CD1c-positive myeloid dendritic cell (primary cell): ENCODE results near the gene ATP6V1A.
"Not testable (repeated sequence)": the region's sequence is repeated elsewhere in the genome, so short reads cannot be mapped to it uniquely, and the experiment has no call there.

Source experiments
- DNase-seq: peaks from one replicate; pipeline ENCODE4 v3.0.0-alpha.2; 2016; ENCODE audit errors: extremely low spot score

ATP6V1A gene

DNA sequence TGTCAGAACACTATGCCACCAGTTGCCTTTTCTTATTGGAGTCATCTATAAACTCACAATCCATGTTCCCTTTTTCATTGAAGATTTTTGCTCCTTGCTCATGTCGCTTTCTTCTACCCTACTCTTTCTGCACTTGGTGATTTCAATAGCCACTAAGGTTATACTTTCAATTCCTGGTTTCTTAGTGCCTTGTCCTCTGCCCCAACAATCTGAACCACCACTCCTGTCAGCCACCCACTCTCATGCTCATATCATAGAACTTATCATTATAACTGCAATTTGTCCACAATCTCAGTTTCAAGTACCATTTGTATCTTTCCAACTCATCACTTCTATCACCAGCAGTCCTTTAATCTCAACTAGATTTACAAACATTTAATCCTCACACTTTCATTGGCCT is 81.8 kb downstream of the ATP6V1A start:
- DNase-seq: peak; percentile 38

DNA sequence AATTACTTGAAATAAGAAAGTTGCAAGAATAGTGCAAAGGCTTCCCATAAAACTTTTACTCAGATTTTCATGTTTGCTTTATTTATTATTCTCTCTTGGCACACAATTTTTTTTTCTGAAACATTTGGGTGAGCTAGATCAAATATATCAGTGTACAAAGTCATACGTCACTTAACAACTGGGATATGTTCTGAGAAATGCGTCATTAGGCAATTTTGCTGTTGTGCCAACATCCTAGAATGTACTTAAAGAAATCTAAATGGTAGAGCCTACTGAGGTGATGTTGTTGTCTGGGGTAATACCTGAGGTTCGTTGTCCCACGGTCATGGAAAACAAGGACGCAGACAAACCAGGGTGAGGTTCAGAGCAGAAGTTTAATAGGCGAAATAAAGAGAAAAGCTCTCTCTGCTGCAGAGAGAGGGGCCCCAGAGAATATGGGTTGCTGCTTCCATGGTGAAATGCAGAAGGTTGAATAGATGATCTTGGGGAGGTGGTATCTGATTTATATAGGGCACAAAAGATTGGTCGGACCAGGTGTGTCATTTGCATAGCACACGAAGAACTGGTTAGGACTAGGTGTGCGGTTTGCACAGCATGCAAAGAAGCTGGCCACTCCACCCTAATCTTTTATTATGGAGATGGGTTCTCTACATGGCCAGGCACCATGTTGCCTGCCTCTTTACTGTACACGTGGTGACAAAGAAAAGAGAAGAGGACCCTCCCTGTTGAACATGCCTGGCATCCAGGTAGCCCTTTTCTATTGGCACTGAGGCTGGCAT is 82.9 kb downstream of the ATP6V1A start:
- no peak for DNase-seq

DNA sequence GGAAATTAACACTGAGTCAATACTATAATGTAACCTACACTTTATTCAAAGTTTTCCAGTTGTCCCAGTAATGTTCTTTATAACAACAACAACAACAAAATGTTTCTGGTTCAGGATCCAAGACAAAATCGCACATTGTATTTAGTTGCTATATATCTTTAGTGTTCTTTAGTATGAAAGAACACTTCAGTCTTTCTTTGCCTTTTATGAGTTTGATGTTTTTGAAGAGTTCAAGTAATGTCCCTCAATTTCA is 84.2 kb downstream of the ATP6V1A start:
- no peak for DNase-seq

DNA sequence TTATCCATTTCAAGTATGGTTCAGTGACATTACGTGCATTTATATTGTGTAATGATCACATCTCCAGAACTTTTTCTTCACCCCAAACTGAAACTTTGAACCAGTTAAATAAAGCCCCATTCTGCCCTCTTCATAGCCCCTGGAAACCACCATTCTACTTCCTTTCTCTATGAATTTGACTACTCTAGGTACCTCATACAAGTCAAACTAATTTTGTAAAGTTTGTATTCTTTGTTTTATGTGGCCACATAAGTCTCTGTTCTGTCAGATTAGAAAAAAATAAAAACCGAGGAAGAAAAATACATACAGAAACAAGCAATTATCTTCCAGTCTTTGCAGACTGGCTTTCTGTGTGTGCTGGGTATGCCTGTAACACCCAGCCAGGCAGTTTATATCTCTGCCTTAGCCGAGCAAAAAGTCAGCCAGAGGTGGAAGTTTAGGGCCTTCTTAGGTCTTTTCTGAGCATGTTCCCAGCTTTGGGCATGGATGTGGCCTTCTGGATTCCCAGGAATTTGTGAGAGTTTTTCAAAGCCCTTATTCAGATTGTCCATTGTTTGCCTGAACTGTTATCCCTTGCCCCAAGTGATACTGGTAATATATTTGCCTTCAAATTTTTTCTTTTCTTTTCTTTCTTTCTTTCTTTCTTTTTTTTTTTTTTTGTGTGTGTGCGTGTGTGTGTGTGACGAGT is 85.8 kb downstream of the ATP6V1A start:
- DNase-seq: no peak

DNA sequence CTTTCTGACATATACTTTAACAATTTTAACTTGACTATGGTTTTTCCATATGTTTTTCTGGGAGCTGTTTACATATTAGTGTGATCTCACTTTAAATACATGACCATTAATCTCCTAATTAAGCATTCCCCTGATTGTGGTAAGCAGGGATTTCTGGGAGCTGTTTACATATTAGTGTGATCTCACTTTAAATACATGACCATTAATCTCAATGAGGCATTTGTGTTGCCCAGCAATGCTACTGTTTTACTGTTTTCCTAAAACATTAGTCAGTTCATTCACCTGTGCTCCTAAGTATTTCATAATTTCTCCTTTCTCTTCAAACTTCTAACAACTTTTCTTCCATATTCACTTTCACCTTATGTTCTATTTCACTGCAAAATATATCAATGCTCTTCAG is 88.1 kb downstream of the ATP6V1A start:
- DNase-seq: no peak

DNA sequence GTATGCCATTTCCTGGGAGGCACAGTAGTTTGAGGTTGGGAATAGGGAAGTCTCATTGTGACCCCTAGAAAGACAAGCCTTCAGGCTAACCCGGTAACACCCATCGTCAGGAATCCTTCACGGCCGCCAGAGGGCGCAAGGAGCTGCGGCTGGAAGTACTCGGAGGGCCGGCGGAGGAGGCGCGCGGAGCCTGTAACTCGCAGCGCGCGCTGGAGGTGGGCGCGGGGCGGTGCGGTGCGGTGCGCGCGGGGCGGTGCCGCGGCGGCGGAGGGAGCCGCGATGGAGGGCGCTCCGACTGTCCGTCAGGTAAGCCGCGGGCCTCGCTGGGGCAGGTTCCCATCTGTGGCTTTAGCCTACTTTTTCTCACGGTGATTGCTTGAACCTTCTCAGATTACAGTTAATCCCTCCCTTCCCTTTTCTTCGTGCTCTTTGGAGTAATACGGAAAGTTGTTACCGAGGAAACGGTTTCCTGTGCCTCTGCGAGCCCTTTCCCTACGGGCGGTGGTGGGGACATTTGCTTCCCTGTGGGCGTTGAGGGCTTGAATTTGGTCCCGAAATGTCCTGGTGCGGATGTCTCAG is 91.9 kb downstream of the ATP6V1A start, which contains the start of gene GRAMD1C:
GRAMD1C (plus strand) TSS at position 158 of the 579 bp plus-strand sequence; CDS start at position 280, 122 bp downstream.
- DNase-seq: peak; percentile 92

DNA sequence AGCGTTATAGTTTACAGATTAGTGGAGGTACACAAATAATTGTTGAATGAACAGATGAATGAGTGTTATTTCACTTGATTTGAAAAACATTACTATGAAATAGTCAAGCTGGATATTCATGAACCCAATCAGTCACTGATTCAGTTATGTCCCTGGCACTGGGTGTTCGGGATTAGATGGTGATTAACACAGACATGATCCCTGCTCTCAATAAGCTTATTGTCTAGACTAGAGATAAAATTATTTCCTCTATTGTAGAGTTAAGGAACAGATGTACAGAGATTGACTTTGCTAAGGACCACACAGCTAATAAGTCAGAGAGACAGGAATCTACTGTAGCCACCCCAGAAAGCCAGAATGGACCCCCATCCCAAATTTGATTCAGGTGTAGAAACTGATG is 92.7 kb downstream of the ATP6V1A start:
- DNase-seq: no peak

DNA sequence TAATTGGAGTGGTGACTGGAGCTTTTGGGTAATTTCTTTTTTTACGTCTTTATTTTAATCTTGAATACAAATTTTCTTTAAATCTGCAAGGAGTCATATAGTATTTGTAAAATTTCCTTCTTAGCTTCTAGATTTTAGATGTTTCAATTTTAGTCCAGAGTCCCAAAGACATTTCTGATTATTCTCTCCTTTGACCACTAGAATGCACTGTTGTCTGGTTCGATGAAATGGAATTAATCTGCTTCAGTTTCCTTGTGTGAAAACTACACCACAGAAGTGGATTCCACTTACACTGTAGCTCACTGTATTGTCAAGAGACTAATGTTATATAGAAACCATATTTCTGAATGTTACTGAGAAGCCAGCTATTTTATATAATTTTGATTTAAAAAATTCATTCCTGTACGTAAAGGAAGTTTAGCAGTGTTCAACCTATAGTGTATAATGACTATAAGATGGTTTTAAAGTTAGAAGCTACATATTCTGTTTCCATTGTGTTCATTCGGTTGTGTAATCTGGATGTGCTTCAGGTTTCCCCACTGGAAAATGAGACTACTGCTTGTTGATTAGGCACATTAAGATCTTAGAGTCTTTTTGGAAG is 97.9 kb downstream of the ATP6V1A start:
- peak; percentile 49 for DNase-seq

DNA sequence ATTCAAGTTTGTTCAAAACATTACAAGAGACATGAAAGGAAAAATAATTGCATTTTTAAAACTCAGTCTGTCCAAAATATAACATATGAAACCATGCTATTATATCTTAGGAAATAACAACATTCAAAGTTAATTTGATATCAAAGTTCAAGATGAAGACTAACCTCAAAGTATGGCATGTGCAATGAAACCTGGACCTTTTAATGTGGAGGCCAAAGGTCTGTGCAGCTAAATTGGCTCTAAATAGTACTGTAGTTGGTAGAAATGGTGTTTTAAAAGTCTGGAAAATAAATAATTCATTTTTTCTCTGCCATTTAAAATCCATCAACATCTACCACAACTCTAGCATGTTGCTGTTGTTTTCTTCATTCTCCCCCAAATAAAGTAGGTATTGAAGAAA is 100.4 kb downstream of the ATP6V1A start:
- no peak for DNase-seq

DNA sequence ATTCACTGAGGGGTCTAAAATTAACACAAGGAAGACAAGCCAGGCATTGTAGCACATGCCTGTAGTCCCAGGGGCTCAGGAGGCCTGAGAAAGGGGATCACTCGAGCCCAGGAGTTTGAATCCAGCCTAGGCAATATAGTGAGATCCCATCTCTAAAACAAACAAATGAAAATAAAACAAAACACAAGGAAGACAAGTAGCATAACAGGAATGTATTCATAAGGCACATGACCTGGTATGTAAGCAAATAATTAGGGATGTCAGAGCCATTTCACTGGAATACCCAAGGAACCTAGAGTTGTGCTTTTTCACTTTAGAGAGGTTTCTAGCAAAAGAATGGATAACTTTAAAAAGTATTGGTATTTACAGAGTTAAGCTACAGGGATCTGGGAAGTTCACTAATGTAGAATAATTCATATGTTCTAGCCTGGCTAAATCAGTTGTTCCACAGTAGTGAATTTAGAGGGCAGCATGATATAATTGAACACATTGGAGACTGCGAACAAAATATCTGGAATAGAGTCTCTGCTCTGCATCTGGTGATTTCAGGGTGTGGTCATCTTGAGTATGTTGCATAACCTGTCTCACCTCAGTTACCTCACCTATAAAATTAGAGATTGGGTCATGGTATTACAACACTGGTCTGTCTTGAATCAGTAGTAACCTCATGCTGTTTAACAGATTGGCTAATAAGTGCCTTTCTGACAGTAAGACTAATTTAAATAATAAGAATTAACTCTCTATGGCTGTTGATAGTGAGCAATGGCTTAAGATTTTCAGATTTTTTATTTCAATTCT is 101.0 kb downstream of the ATP6V1A start:
- DNase-seq: no peak

DNA sequence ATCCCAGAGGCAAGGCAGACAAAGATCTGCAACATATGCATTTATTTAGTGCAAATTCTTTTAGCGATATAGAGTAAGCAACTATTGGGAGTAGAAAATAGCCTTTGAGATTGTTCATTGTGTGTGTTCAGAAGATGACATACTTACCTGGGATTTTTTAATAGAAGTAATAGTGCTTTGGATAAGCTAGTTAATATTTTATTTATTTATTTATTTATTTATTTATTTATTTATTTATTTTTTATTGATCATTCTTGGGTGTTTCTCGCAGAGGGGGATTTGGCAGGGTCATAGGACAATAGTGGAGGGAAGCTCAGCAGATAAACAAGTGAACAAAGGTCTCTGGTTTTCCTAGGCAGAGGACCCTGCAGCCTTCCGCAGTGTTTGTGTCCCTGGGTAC is 102.2 kb downstream of the ATP6V1A start:
- not testable (repeated sequence) for DNase-seq

DNA sequence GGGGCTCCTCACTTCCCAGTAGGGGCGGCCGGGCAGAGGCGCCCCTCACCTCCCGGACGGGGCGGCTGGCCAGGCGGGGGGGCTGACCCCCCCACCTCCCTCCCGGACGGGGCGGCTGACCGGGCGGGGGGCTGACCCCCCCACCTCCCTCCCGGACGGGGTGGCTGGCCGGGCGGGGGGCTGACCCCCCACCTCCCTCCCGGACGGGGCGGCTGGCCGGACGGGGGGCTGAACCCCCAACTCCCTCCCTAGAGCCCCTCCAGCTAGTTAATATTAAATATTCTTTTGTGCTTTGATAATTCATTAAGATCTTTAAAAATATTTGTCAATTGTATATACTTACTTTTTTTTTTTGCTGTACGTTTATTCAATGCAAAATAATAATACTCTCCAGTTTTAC is 103.0 kb downstream of the ATP6V1A start:
- not testable (repeated sequence) for DNase-seq

DNA sequence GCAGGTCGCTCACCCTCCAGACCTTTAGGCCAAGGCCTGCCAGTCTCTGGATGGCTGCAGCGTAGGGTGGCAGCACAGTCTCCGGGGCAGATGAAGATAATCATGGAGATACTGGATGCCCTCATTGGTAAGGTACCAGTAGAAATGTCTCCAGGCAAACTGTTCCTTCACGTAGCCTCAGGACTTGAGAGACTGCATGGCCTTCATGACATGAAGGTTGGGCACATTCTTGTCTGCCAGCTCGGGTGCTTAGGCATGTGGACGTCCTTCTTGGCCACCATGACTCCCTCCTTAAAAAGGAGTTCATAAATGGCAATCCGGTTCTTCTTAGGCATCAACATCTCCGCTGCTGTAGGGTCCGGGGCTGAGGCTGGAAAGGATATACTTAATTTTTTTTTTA is 103.6 kb downstream of the ATP6V1A start:
- not testable (repeated sequence) for DNase-seq

DNA sequence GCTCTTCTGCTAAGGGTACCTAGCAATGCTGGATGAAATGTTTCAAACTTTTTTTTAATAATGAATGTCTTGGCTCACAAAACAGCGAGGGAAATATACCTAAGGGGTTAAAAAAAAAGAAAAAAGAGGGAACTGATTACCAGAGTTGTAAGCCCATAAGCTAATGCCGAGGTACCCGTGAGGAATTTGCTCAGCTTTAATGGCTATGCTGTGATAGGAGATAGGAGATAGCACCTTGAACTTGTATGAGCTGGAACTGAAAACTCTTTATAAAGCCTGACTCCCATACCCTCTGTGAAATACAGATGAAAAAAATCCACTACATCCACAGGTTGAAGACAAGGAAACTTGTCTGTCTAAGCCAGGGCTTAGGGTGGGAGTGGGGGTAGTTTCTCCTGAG is 105.7 kb downstream of the ATP6V1A start:
- DNase-seq: no peak
